ENCODE data around the gene MYL11. TPM values are rescaled to one million over a fixed set of nuclear protein-coding genes. Genes with fewer than 3 reads are reported as not detected.

The MYL11 gene
- total RNA-seq, 4 donors from 2014 or later, result 6.3 TPM; not detected in 3

DNA sequence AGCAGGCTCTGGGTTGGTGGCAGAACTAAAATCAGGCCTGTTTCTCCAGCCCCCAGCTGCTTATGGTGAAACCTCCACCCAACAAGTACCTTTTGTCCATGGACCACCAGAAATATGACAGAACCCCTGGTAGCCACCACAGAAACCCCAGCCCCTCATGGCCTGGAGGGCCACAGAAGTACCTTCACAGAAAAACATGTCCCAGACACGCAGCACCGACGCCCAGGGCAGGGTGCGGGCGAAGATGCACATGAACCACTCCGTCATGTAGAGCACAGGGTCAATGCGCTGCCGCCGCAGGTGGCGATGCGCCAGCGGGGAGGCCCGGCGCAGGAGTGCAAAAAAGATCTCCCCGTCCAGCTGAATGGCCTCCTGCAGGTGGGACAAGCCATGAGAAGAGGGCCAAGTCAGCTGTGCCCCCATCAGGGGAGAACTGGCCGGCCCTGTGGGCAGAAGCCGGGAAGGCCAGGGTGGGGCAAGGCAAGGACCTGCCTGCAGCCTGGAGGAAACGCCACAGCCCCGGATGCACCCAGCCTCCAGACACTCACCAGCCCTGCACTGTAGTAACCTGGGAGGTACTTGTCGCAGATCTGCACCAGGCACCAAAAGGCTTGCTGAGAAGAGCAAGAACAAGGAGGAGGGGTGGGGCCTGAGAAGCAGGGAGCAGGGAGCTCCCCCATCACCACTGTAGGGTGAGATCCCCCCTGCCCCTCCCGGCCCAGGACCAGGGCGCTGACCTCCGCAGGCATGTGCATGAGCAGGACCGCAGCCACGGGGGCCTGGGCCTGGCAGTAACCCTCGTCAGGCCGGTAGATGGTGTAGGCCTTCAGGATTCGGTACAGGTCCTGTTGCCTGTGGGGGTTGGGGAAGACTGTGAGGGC, 15.4 kb upstream of the MYL11 start:
- in situ Hi-C loops (cut with MboI; ENCODE audit: low pct_ligation_motif_present in 1 of 4, low pct_unique_long_range_greater_than_20kb in 1 of 4, low sequenced_read_pairs in 3 of 4), result no loop called here
- peaks cover 9 to 21% (median 14%) of the 10 kb centered on the region in 4 donors for H3K4me1 ChIP-seq
- no peak for DNase-seq
- H3K4me3 ChIP-seq, result no peak overlapping the region
- H3K9me3 ChIP-seq, result no peaks in the 10 kb centered on the region
- 87 to 94% methylated on average over 7 to 23 of the region's 28 CpGs for WGBS, 2 donors (ENCODE audit: low coverage in 1 of 2)
- H3K27me3 ChIP-seq, result no peaks in the 10 kb centered on the region
- TF ChIP-seq, protein P1, sequence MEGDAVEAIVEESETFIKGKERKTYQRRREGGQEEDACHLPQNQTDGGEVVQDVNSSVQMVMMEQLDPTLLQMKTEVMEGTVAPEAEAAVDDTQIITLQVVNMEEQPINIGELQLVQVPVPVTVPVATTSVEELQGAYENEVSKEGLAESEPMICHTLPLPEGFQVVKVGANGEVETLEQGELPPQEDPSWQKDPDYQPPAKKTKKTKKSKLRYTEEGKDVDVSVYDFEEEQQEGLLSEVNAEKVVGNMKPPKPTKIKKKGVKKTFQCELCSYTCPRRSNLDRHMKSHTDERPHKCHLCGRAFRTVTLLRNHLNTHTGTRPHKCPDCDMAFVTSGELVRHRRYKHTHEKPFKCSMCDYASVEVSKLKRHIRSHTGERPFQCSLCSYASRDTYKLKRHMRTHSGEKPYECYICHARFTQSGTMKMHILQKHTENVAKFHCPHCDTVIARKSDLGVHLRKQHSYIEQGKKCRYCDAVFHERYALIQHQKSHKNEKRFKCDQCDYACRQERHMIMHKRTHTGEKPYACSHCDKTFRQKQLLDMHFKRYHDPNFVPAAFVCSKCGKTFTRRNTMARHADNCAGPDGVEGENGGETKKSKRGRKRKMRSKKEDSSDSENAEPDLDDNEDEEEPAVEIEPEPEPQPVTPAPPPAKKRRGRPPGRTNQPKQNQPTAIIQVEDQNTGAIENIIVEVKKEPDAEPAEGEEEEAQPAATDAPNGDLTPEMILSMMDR (IDR thresholded peaks at IDR 0.05), result no peak
- intact Hi-C loops (cut with DNase I; ENCODE audit: low total_unique reads), result no loop called here
- H3K27ac ChIP-seq, result no peak overlapping the region
- peaks cover 0 to 11% (median 3%) of the 10 kb centered on the region in 4 donors for H3K36me3 ChIP-seq

DNA sequence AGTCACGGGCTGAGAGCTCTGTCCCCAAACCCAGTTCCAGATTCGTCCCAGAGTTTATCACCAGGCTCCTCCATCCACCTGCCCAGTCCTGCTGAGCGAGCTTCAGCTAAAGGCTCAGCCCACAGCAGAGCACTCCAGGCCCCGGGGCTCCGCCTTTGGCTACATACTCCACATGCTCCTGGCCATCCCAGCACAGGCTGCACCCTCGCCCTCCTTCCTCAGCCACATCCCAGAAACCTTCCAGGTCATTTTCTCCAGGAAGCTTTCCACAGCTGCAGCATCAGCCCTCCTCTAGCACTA, 14.8 kb upstream of the MYL11 start:
- H3K9me3 ChIP-seq, result no peaks in the 10 kb centered on the region
- in situ Hi-C loops (cut with MboI; ENCODE audit: low pct_ligation_motif_present in 1 of 4, low pct_unique_long_range_greater_than_20kb in 1 of 4, low sequenced_read_pairs in 3 of 4), result no loop called here
- intact Hi-C loops (cut with DNase I; ENCODE audit: low total_unique reads), result no loop called here
- peaks cover 0 to 16% (median 6%) of the 10 kb centered on the region in 4 donors for H3K36me3 ChIP-seq
- TF ChIP-seq POLR2A (IDR thresholded peaks at IDR 0.05) (no peak), POLR2AphosphoS5 (IDR thresholded peaks at IDR 0.05) (no peak), EP300 (IDR thresholded peaks at IDR 0.05; ENCODE audit: low read depth) (no peak)
- TF ChIP-seq, protein P1 (IDR thresholded peaks at IDR 0.05), result no peak
- DNase-seq, result no peak
- no peak overlapping the region for H3K4me3 ChIP-seq
- no peak overlapping the region for H3K27ac ChIP-seq
- H3K4me1 ChIP-seq, result peaks cover 8 to 16% (median 10%) of the 10 kb centered on the region in 4 donors
- WGBS, 2 donors (ENCODE audit: low coverage in 1 of 2), result 79% methylated on average over 6 of the region's 6 CpGs; no CpG with 5 or more reads in 1 of the 2 donors
- no peaks in the 10 kb centered on the region for H3K27me3 ChIP-seq

DNA sequence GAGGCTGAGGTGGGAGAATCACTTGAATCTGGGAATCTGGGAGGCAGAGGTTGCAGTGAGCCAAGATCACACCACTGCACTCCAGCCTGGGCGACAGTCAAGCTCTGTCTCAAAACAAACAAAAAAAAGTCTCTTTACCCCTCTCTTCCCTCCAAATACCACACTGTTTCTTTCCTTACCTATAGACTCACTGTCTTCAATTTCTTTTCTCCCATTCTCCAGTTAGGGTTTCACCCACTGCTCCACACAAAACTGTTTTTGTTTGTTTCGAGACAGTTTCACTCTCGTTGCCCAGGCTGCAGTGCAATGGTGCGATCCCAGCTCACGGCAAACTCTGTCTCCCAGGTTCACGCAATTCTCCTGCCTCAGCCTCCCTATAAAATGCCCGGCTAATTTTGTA, 13.4 kb upstream of the MYL11 start:
- H3K4me3 ChIP-seq, result no peak overlapping the region
- H3K4me1 ChIP-seq, result peaks cover 4 to 13% (median 7%) of the 10 kb centered on the region in 4 donors
- 96 to 98% methylated on average over 6 to 7 of the region's 7 CpGs for WGBS, 2 donors (ENCODE audit: low coverage in 1 of 2)
- peaks cover 0 to 19% (median 7%) of the 10 kb centered on the region in 4 donors for H3K36me3 ChIP-seq
- no peak for DNase-seq
- TF ChIP-seq, protein P1 (IDR thresholded peaks at IDR 0.05), result no peak
- no peak for TF ChIP-seq EP300 (IDR thresholded peaks at IDR 0.05; ENCODE audit: low read depth)
- TF ChIP-seq POLR2A (IDR thresholded peaks at IDR 0.05), result no peak
- TF ChIP-seq POLR2AphosphoS5 (IDR thresholded peaks at IDR 0.05), result no peak
- H3K9me3 ChIP-seq, result no peaks in the 10 kb centered on the region
- H3K27me3 ChIP-seq, result no peaks in the 10 kb centered on the region
- intact Hi-C loops (cut with DNase I; ENCODE audit: low total_unique reads) (no loop called here), in situ Hi-C loops (cut with MboI; ENCODE audit: low pct_ligation_motif_present in 1 of 4, low pct_unique_long_range_greater_than_20kb in 1 of 4, low sequenced_read_pairs in 3 of 4) (no loop called here)
- H3K27ac ChIP-seq, result no peak overlapping the region

DNA sequence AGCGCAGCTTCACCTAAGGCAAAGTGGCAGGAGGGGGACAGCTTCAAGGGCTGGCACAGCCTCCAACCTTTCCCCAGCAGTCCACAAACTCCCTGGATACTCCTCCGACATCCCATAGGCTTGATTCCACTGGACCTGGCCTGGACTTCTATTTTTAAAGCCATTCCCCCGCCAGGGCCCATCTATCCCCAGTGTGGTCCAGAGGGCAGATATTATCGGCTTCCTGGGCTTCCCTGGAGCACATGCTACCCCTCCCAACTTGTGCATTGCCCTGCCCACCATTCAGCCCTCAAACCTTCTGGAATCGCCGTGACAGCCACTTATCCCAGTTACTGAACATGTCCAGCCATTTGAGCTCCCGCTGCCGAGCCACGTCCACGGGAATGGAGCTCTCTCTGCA, 9.4 kb upstream of the MYL11 start:
- H3K4me1 ChIP-seq, result peaks cover 11 to 35% (median 28%) of the 10 kb centered on the region in 4 donors
- H3K4me3 ChIP-seq, result no peak overlapping the region
- WGBS, 2 donors (ENCODE audit: low coverage in 1 of 2), result 82 to 85% methylated on average over 2 to 10 of the region's 10 CpGs
- H3K9me3 ChIP-seq, result no peaks in the 10 kb centered on the region
- TF ChIP-seq POLR2AphosphoS5 (IDR thresholded peaks at IDR 0.05) (no peak), POLR2A (IDR thresholded peaks at IDR 0.05) (no peak), EP300 (IDR thresholded peaks at IDR 0.05; ENCODE audit: low read depth) (no peak)
- TF ChIP-seq, protein P1 (IDR thresholded peaks at IDR 0.05), result no peak
- H3K36me3 ChIP-seq, result peaks cover 0 to 14% (median 6%) of the 10 kb centered on the region in 4 donors
- in situ Hi-C loops (cut with MboI; ENCODE audit: low pct_ligation_motif_present in 1 of 4, low pct_unique_long_range_greater_than_20kb in 1 of 4, low sequenced_read_pairs in 3 of 4) (no loop called here), intact Hi-C loops (cut with DNase I; ENCODE audit: low total_unique reads) (no loop called here)
- H3K27ac ChIP-seq, result no peak overlapping the region
- no peaks in the 10 kb centered on the region for H3K27me3 ChIP-seq
- no peak for DNase-seq
